Esophagus (tissue), 2 donors: ENCODE results near the gene PARD3B. TPM values are rescaled to one million over a fixed set of nuclear protein-coding genes. Genes with fewer than 3 reads are reported as not detected.

Source experiments
- H3K27ac ChIP-seq, 2 donors: one replicate each; pipeline ENCODE4 v1.5.1; 2013; ENCODE audit warnings: low read depth in 2 of 2, mild to moderate bottlenecking in 2 of 2, inconsistent platforms in 1 of 2, low read length in 1 of 2, moderate library complexity in 1 of 2
- H3K27me3 ChIP-seq, 2 donors: one replicate each; pipeline ENCODE4 v1.6.1; 2013; ENCODE audit warnings: low read length in 2 of 2, control low read depth in 1 of 2, mild to moderate bottlenecking in 1 of 2; ENCODE audit not compliant: insufficient read depth in 2 of 2, control insufficient read depth in 1 of 2
- H3K36me3 ChIP-seq, 2 donors: one replicate each; pipeline ENCODE4 v1.6.1; 2013; ENCODE audit warnings: low read length in 1 of 2; ENCODE audit not compliant: control insufficient read depth in 2 of 2, insufficient read depth in 2 of 2
- H3K4me1 ChIP-seq, 2 donors: one replicate each; pipeline ENCODE4 v1.6.1; 2013; ENCODE audit warnings: low read length in 1 of 2; ENCODE audit not compliant: control insufficient read depth in 2 of 2, insufficient read depth in 2 of 2
- H3K4me3 ChIP-seq, 2 donors: one replicate each; pipeline ENCODE4 v1.5.1; 2013; ENCODE audit warnings: low read length in 2 of 2, mild to moderate bottlenecking in 2 of 2, low read depth in 1 of 2, moderate library complexity in 1 of 2
- H3K9me3 ChIP-seq, 2 donors: one replicate each; pipeline ENCODE4 v1.6.1; 2013; ENCODE audit warnings: mild to moderate bottlenecking in 2 of 2, low read depth in 1 of 2, low read length in 1 of 2, moderate library complexity in 1 of 2; ENCODE audit not compliant: control insufficient read depth in 2 of 2, insufficient read depth in 1 of 2
- WGBS, 2 donors: extraction: QIAGEN DNeasy Blood & Tissue Kit; methylation state at CpG; one replicate each; pipeline ENCODE4 v1.1.7; 2013; 5-methylcytosine and 5-hydroxymethylcytosine counted together
- polyA plus RNA-seq, 2 donors: library from polyadenylated mRNA; stranded (reverse); fragments of 200-250 nt; gene quantifications; one replicate each; pipeline ENCODE4 v1.2.3, GENCODE V29; 2013
- donor health status: healthy with polysubstance abuse.
- donor health status: Bipolar disorder and iron deficiency.

PARD3B gene
- polyA plus RNA-seq, 2 donors, result 1.2 to 1.3 TPM

DNA sequence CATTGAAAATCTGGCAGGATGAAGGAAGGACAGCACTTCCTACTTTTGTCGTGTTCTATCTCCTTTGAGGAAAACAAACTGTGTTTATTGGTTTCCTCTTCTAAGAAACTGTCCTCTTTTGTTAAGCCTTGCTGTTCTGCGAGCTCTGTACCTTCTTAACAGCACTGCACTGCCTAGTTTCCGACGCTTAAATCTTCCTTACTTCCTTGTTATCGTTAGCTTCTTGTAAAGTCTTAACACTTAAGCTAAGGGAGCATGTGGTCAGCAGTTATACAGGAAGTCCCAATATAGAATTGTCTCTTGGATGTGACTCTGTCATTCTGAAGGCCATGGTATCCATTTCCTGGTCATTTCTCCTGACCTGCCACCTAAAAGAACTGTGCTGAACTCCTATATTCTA lies 584.3 kb downstream of the PARD3B start:
- Histone ChIP-seq H3K4me1 (no peaks in the 10 kb centered on the region), H3K27me3 (no peaks in the 10 kb centered on the region), H3K36me3 (no peaks in the 10 kb centered on the region), H3K4me3 (no peak overlapping the region), H3K9me3 (no peaks in the 10 kb centered on the region), H3K27ac (no peak overlapping the region)
- 66 to 77% methylated on average over 5 of the region's 5 CpGs for WGBS, 2 donors

DNA sequence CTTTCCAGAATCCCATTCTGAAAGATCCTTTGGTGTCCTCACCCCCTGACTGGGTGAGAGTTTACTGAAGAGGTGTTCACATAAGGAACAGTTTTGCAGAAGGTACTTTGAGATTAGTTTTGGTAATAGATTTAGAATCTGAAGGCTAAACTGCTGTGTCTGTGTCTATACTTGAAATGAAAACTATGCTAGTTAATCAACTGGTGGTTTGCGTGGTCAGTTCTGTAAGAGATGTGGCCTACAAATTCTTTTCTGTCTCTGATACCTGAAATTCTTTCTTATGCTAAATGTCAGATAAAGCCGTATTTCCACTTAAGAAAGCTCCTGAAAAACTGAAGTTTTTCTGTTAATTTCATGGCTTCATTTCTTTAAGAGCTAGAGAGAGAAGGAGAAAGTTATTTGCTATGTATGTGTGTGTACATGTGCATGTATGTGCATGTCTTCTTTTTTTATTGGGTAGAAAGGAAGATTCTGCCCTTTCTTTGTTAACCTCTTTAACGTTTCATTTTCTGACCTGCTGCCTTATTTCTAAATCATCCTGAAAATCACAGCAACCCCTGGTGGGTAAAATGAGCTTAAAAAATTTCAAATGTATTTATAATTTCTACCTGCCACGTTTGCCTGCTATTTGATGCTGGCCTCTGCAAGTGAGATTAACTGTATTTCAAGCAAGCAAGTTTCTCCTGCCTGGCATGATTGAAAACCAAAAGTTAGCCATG lies 585.0 kb downstream of the PARD3B start:
- WGBS, 2 donors, result 72 to 73% methylated on average over 4 of the region's 4 CpGs
- Histone ChIP-seq H3K4me1 (no peaks in the 10 kb centered on the region), H3K27ac (no peak overlapping the region), H3K4me3 (no peak overlapping the region), H3K36me3 (no peaks in the 10 kb centered on the region), H3K9me3 (no peaks in the 10 kb centered on the region), H3K27me3 (no peaks in the 10 kb centered on the region)

GRCh38 chr2:205133544-205133943 lies 588.3 kb downstream of the PARD3B start:
- no peaks in the 10 kb centered on the region for H3K27me3 ChIP-seq
- no peak overlapping the region for H3K27ac ChIP-seq
- no peaks in the 10 kb centered on the region for H3K9me3 ChIP-seq
- no peaks in the 10 kb centered on the region for H3K4me1 ChIP-seq
- H3K4me3 ChIP-seq, result no peak overlapping the region
- 65 to 74% methylated on average over 1 of the region's 1 CpG for WGBS, 2 donors
- H3K36me3 ChIP-seq, result no peaks in the 10 kb centered on the region

DNA sequence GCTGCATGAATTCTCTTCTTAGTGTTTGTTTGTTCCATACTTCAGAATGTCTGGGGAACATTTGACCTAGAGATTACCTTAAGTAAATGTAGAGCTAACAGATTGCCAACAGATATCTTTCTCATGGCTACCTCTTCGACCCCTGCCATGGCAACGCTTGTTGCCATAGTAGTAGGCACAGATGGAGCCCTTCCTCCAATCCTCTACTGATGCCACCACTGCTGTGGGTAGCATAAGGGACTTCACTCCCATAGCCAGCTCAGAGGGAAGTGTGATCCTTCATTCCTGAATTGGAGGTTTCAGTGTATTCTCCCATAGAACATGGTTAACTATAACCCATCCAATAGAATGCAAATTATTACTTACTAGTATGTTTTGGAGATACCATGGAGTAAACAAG lies 593.5 kb downstream of the PARD3B start:
- no peak overlapping the region for H3K27ac ChIP-seq
- WGBS, 2 donors, result 94 to 96% methylated on average over 2 of the region's 2 CpGs

GRCh38 chr2:205139822-205140463 lies 594.7 kb downstream of the PARD3B start:
- Histone ChIP-seq H3K4me3 (no peak overlapping the region), H3K4me1 (no peaks in the 10 kb centered on the region), H3K27me3 (no peaks in the 10 kb centered on the region), H3K36me3 (no peaks in the 10 kb centered on the region), H3K27ac (no peak overlapping the region), H3K9me3 (no peaks in the 10 kb centered on the region)
- WGBS, 2 donors, result 52 to 73% methylated on average over 8 of the region's 8 CpGs

More for the DNA sequence above, 593.5 kb downstream of the PARD3B start:
- Histone ChIP-seq H3K9me3 (no peaks in the 10 kb centered on the region), H3K4me1 (no peaks in the 10 kb centered on the region), H3K4me3 (no peak overlapping the region), H3K36me3 (no peaks in the 10 kb centered on the region), H3K27me3 (no peaks in the 10 kb centered on the region)

GRCh38 chr2:205141381-205141780 lies 596.1 kb downstream of the PARD3B start:
- Histone ChIP-seq H3K4me1 (no peaks in the 10 kb centered on the region), H3K4me3 (no peak overlapping the region), H3K9me3 (no peaks in the 10 kb centered on the region), H3K27me3 (no peaks in the 10 kb centered on the region), H3K27ac (no peak overlapping the region), H3K36me3 (no peaks in the 10 kb centered on the region)
- WGBS, 2 donors, result 79 to 91% methylated on average over 1 of the region's 1 CpG

DNA sequence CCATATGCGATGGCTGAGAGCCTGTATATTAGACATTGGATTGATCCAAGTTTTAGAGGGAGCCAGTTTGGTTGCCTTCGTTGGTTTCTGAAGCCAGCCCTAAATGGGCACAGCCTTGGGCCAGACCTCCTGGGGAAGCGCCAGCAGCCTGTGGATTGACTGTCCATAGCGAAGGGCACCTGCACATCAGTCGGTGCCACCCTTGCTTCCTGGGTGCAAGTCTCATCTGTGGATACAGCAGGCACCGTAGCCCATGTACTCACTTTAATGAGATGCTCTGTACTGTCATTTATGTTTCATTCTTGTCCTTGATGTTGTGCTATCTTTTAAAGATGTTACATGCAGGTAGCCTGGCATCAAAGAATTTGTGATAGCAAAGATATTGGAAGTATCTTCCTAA lies 600.6 kb downstream of the PARD3B start:
- Histone ChIP-seq H3K27ac (no peak overlapping the region), H3K4me3 (no peak overlapping the region), H3K36me3 (no peaks in the 10 kb centered on the region), H3K4me1 (no peaks in the 10 kb centered on the region), H3K9me3 (no peaks in the 10 kb centered on the region), H3K27me3 (no peaks in the 10 kb centered on the region)
- 97 to 98% methylated on average over 6 of the region's 6 CpGs for WGBS, 2 donors

DNA sequence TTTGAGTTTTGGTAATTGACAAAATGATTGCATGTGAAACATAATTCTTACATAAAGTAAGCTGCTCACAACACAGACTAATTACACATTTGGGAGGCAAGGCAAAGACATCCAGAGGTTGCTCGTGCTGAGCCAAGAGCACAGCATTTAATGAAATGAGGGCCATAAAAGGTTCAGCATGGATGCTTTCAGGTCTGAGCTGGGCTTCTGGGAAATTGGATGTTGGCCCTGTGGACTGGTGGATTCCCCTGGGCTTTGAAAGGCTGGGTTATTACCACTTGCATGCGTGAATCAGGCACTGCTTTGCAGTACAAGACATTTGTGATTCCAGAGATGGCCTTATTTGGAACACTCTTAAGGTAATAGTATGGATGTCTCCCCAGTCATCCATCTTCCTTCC lies 603.5 kb downstream of the PARD3B start:
- Histone ChIP-seq H3K9me3 (no peaks in the 10 kb centered on the region), H3K4me1 (no peaks in the 10 kb centered on the region), H3K4me3 (no peak overlapping the region), H3K27ac (no peak overlapping the region), H3K27me3 (no peaks in the 10 kb centered on the region), H3K36me3 (no peaks in the 10 kb centered on the region)
- WGBS, 2 donors, result 72 to 79% methylated on average over 2 of the region's 2 CpGs

- Histone ChIP-seq H3K27ac (no peak overlapping the region), H3K4me1 (no peaks in the 10 kb centered on the region), H3K9me3 (no peaks in the 10 kb centered on the region), H3K27me3 (no peaks in the 10 kb centered on the region), H3K4me3 (no peak overlapping the region), H3K36me3 (no peaks in the 10 kb centered on the region)
- WGBS, 2 donors, result 91 to 93% methylated on average over 1 of the region's 1 CpG
Measured at GRCh38 chr2:205156457-205156856, 611.2 kb downstream of the PARD3B start.

- Histone ChIP-seq H3K4me1 (no peaks in the 10 kb centered on the region), H3K9me3 (no peaks in the 10 kb centered on the region), H3K27me3 (no peaks in the 10 kb centered on the region), H3K36me3 (no peaks in the 10 kb centered on the region), H3K27ac (no peak overlapping the region), H3K4me3 (no peak overlapping the region)
- WGBS, 2 donors, result 91 to 92% methylated on average over 6 of the region's 6 CpGs
Measured at GRCh38 chr2:205158404-205158803, 613.1 kb downstream of the PARD3B start.
